IMR-90 (cell line): ENCODE measurements around the gene CACNB2.

Experiments
- CEBPB ChIP-seq: IDR thresholded peaks from 2 replicates; pipeline ENCODE4 v1.6.1; 2012; ENCODE audit warnings: low read depth, low read length, improper control_type of control experiment
- NFE2L2 ChIP-seq: fragments of 150-350 bp; IDR thresholded peaks from 2 replicates; pipeline ENCODE4 v1.6.1; 2016; ENCODE audit warnings: low read depth, mild to moderate bottlenecking, low read length
- USF2 ChIP-seq: fragments of 150-350 bp; IDR thresholded peaks from 2 replicates; pipeline ENCODE4 v1.6.1; 2017; ENCODE audit warnings: mild to moderate bottlenecking, antibody characterized with exemption, low read length, low read depth
- TF ChIP-seq, protein P1 (sequence below): conservative IDR thresholded peaks from 2 replicates; pipeline ENCODE4 v1.5.1; 2012; ENCODE audit warnings: mild to moderate bottlenecking, low read depth, low read length, improper control_type of control experiment

DNA sequence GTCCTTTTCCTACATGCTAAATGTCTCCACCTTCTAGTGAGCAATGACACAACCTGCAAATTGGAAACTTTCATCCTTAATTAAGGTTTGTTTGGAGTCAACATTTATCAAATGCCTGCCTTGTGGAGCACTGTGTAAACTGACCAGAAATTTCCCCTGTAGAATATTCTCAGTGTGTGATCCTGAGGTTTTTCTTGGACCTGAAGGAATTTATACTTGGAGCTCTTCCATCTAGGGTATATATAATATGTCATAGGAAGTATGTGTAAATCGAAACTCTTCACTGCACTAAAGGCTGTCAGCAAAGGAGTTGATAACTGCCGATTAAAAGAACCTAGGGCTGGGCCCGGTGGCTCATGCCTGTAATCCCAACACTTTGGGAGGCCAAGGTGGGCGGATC, 358.8 kb downstream of the CACNB2 start:
- TF ChIP-seq USF2: no peak
- TF ChIP-seq, protein P1, sequence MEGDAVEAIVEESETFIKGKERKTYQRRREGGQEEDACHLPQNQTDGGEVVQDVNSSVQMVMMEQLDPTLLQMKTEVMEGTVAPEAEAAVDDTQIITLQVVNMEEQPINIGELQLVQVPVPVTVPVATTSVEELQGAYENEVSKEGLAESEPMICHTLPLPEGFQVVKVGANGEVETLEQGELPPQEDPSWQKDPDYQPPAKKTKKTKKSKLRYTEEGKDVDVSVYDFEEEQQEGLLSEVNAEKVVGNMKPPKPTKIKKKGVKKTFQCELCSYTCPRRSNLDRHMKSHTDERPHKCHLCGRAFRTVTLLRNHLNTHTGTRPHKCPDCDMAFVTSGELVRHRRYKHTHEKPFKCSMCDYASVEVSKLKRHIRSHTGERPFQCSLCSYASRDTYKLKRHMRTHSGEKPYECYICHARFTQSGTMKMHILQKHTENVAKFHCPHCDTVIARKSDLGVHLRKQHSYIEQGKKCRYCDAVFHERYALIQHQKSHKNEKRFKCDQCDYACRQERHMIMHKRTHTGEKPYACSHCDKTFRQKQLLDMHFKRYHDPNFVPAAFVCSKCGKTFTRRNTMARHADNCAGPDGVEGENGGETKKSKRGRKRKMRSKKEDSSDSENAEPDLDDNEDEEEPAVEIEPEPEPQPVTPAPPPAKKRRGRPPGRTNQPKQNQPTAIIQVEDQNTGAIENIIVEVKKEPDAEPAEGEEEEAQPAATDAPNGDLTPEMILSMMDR: no peak
- no peak for TF ChIP-seq NFE2L2
- TF ChIP-seq CEBPB: no peak
